HUES6 (cell line): ENCODE data around the gene SYNGAP1.
"Not testable (repeated sequence)": the region's sequence is repeated elsewhere in the genome, so short reads cannot be mapped to it uniquely, and the experiment has no call there.

Experiments used
- H3K27ac ChIP-seq: 2 replicates; pipeline ENCODE4 v1.7.0; 2013; ENCODE audit warnings: low read depth, mild to moderate bottlenecking, low read length, inconsistent platforms
- H3K27me3 ChIP-seq: 2 replicates; pipeline ENCODE4 v1.6.1; 2013; ENCODE audit warnings: low read length; ENCODE audit not compliant: control insufficient read depth, insufficient read depth
- H3K36me3 ChIP-seq: 2 replicates; pipeline ENCODE4 v1.6.1; 2013; ENCODE audit warnings: low read length; ENCODE audit not compliant: control insufficient read depth, insufficient read depth
- H3K4me1 ChIP-seq: 2 replicates; pipeline ENCODE4 v1.6.1; 2013; ENCODE audit warnings: low read length; ENCODE audit not compliant: control insufficient read depth, insufficient read depth
- H3K4me3 ChIP-seq: 2 replicates; pipeline ENCODE4 v1.5.1; 2013; ENCODE audit warnings: low read depth, low read length
- H3K9ac ChIP-seq: one replicate; pipeline ENCODE4 v1.6.1; 2013; ENCODE audit warnings: mild to moderate bottlenecking, low read length
- H3K9me3 ChIP-seq: 2 replicates; pipeline ENCODE4 v1.6.1; 2013; ENCODE audit warnings: low read depth, low read length; ENCODE audit not compliant: control insufficient read depth, insufficient read depth

The SYNGAP1 gene

GRCh38 chr6:33456156-33456555 is 36.3 kb downstream of the SYNGAP1 start:
- H3K27me3 ChIP-seq = no peaks in the 10 kb centered on the region
- peaks cover 32% of the 10 kb centered on the region for H3K36me3 ChIP-seq
- no peak overlapping the region for H3K4me3 ChIP-seq
- H3K27ac ChIP-seq = no peak overlapping the region
- H3K4me1 ChIP-seq = peaks cover 8% of the 10 kb centered on the region
- H3K9me3 ChIP-seq = no peaks in the 10 kb centered on the region
- H3K9ac ChIP-seq = no peak overlapping the region

DNA sequence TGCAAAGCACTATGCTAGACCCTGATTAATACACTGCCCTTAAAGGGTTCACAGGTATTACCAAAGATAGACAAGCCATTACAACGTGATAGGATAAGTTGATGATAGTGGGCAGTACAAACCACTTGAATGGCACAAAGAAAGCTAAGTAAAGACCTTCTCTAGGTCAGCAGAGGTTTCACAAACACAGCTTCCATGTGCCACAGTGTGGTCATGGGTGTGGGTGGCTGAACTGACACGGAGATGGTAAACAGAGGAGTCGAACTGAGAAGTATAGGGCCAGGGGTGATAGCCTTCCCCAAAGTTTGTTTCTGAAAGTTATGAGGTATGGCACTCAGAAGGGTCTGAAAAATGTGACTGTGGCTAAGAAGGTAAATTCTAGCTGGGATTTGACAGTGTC is 38.8 kb downstream of the SYNGAP1 start:
- Histone ChIP-seq H3K9me3 (no peaks in the 10 kb centered on the region), H3K27me3 (no peaks in the 10 kb centered on the region)

DNA sequence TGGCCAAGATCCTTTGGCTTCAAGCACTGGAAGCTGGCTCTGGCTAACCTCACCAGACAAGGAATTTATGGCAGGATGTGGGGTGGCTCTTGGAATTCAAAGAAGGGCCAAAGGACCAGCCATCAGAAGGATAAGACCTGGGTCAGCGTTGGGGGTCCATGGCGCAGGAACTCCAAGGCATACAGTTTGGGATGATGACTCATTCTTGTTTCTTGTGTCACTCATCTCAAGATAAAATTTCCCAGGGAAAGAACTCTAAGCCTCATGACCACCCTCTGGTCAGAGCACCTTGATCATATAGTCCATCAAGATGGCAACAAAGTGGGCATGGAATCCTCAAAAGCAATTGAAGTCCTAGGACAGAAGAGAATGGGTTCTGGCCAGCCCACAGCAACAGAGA is 39.4 kb downstream of the SYNGAP1 start:
- Histone ChIP-seq H3K9me3 (no peaks in the 10 kb centered on the region), H3K27ac (no peak overlapping the region), H3K4me3 (no peak overlapping the region), H3K4me1 (peaks cover 4% of the 10 kb centered on the region), H3K9ac (no peak overlapping the region), H3K27me3 (no peaks in the 10 kb centered on the region), H3K36me3 (peaks cover 26% of the 10 kb centered on the region)

More for the DNA sequence above, 38.8 kb downstream of the SYNGAP1 start:
- no peak overlapping the region for H3K4me3 ChIP-seq
- H3K27ac ChIP-seq = no peak overlapping the region
- peaks cover 5% of the 10 kb centered on the region for H3K4me1 ChIP-seq
- peaks cover 26% of the 10 kb centered on the region for H3K36me3 ChIP-seq
- H3K9ac ChIP-seq = no peak overlapping the region

- Histone ChIP-seq H3K36me3 (no peaks in the 10 kb centered on the region), H3K4me1 (no peaks in the 10 kb centered on the region), H3K9me3 (0 out of 2 replicates have a peak, but pooled peaks cover 2% of the 10 kb centered on the region), H3K27me3 (no peaks in the 10 kb centered on the region), H3K9ac (no peak overlapping the region), H3K27ac (no peak overlapping the region), H3K4me3 (no peak overlapping the region)
Observed at GRCh38 chr6:33466075-33466735, 46.3 kb downstream of the SYNGAP1 start.

- Histone ChIP-seq H3K27ac (no peak overlapping the region), H3K4me3 (no peak overlapping the region), H3K9me3 (0 out of 2 replicates have a peak, but pooled peaks cover 2% of the 10 kb centered on the region), H3K4me1 (no peaks in the 10 kb centered on the region), H3K27me3 (no peaks in the 10 kb centered on the region), H3K9ac (no peak overlapping the region), H3K36me3 (no peaks in the 10 kb centered on the region)
Observed at GRCh38 chr6:33467091-33467490, 47.2 kb downstream of the SYNGAP1 start.

GRCh38 chr6:33469661-33470060 is 49.8 kb downstream of the SYNGAP1 start:
- Histone ChIP-seq H3K9me3 (0 out of 2 replicates have a peak, but pooled peaks cover 2% of the 10 kb centered on the region), H3K4me3 (no peak overlapping the region), H3K36me3 (no peaks in the 10 kb centered on the region), H3K4me1 (no peaks in the 10 kb centered on the region), H3K27me3 (no peaks in the 10 kb centered on the region), H3K27ac (no peak overlapping the region), H3K9ac (no peak overlapping the region)

GRCh38 chr6:33477864-33478263 is 58.0 kb downstream of the SYNGAP1 start:
- no peaks in the 10 kb centered on the region for H3K9me3 ChIP-seq
- H3K36me3 ChIP-seq = no peaks in the 10 kb centered on the region

GRCh38 chr6:33481192-33481591 is 61.3 kb downstream of the SYNGAP1 start:
- no peaks in the 10 kb centered on the region for H3K4me1 ChIP-seq
- no peak overlapping the region for H3K9ac ChIP-seq
- no peaks in the 10 kb centered on the region for H3K9me3 ChIP-seq

More at GRCh38 chr6:33477864-33478263, 58.0 kb downstream of the SYNGAP1 start:
- Histone ChIP-seq H3K4me1 (no peaks in the 10 kb centered on the region), H3K4me3 (no peak overlapping the region), H3K27ac (no peak overlapping the region), H3K27me3 (no peaks in the 10 kb centered on the region), H3K9ac (no peak overlapping the region)

GRCh38 chr6:33482620-33483019 is 62.8 kb downstream of the SYNGAP1 start:
- H3K9ac ChIP-seq, H3K27me3 ChIP-seq, H3K4me3 ChIP-seq, H3K9me3 ChIP-seq, H3K27ac ChIP-seq, H3K4me1 ChIP-seq, H3K36me3 ChIP-seq: not testable (repeated sequence)

More at GRCh38 chr6:33481192-33481591, 61.3 kb downstream of the SYNGAP1 start:
- Histone ChIP-seq H3K27ac (no peak overlapping the region), H3K36me3 (no peaks in the 10 kb centered on the region), H3K27me3 (no peaks in the 10 kb centered on the region), H3K4me3 (no peak overlapping the region)

GRCh38 chr6:33483678-33484077 is 63.8 kb downstream of the SYNGAP1 start:
- no peak overlapping the region for H3K9ac ChIP-seq
- H3K4me1 ChIP-seq = no peaks in the 10 kb centered on the region
- no peaks in the 10 kb centered on the region for H3K36me3 ChIP-seq
- H3K9me3 ChIP-seq = no peaks in the 10 kb centered on the region
- no peaks in the 10 kb centered on the region for H3K27me3 ChIP-seq
- no peak overlapping the region for H3K27ac ChIP-seq
- no peak overlapping the region for H3K4me3 ChIP-seq

DNA sequence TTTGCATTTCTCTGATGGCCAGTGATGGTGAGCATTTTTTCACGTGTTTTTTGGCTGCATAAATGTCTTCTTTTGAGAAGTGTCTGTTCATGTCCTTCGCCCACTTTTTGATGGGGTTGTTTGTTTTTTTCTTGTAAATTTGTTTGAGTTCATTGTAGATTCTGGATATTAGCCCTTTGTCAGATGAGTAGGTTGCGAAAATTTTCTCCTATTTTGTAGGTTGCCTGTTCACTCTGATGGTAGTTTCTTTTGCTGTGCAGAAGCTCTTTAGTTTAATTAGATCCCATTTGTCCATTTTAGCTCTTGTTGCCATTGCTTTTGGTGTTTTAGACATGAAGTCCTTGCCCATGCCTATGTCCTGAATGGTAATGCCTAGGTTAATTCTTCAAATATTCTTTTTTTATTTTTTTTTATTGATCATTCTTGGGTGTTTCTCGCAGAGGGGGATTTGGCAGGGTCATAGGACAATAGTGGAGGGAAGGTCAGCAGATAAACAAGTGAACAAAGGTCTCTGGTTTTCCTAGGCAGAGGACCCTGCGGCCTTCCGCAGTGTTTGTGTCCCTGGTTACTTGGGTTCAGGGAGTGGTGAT is 64.9 kb downstream of the SYNGAP1 start:
- not testable (repeated sequence) for H3K27ac ChIP-seq, H3K4me1 ChIP-seq, H3K27me3 ChIP-seq, H3K4me3 ChIP-seq, H3K36me3 ChIP-seq, H3K9me3 ChIP-seq, H3K9ac ChIP-seq
